BE2C (cell line): ENCODE data around the gene NPAS1.
A peak's percentile ranks its signal among the peaks of the same experiment; 100 is the strongest.

Source experiments
- DNase-seq: peaks from one replicate; pipeline ENCODE4 v3.0.0-alpha.2; 2020
- H3K27me3 ChIP-seq: fragments of 250-450 bp; sonication (Bioruptor Pico); 2 replicates; pipeline ENCODE4 v1.5.1; 2020; ENCODE audit warnings: mild to moderate bottlenecking
- H3K36me3 ChIP-seq: fragments of 250-450 bp; sonication (Bioruptor Pico); 2 replicates; pipeline ENCODE4 v1.5.1; 2020; ENCODE audit warnings: mild to moderate bottlenecking
- H3K4me1 ChIP-seq: fragments of 250-450 bp; sonication (Bioruptor Pico); 2 replicates; pipeline ENCODE4 v1.5.1; 2020
- H3K4me3 ChIP-seq: 2 replicates; pipeline ENCODE4 v1.5.1; 2011; ENCODE audit warnings: low read depth, low read length
- H3K9me3 ChIP-seq: fragments of 250-450 bp; sonication (Bioruptor Pico); 2 replicates; pipeline ENCODE4 v1.5.1; 2020
- CTCF ChIP-seq: IDR thresholded peaks from 2 replicates; pipeline ENCODE4 v1.5.1; 2012; ENCODE audit warnings: mild to moderate bottlenecking, low read depth, low read length

The NPAS1 gene

GRCh38 chr19:46980761-46981160 lies 38.9 kb upstream of the NPAS1 start:
- Histone ChIP-seq H3K4me3 (no peak overlapping the region), H3K9me3 (no peaks in the 10 kb centered on the region), H3K4me1 (peaks cover 20% of the 10 kb centered on the region), H3K27me3 (no peaks in the 10 kb centered on the region), H3K36me3 (no peaks in the 10 kb centered on the region; the same call in 1 of the 2 replicates)
- DNase-seq: no peak
- no peak for TF ChIP-seq CTCF

GRCh38 chr19:46981286-46981945 lies 38.2 kb upstream of the NPAS1 start:
- DNase-seq: no peak
- H3K36me3 ChIP-seq: no peaks in the 10 kb centered on the region; the same call in 1 of the 2 replicates
- peaks cover 21% of the 10 kb centered on the region for H3K4me1 ChIP-seq
- H3K4me3 ChIP-seq: no peak overlapping the region
- H3K27me3 ChIP-seq: no peaks in the 10 kb centered on the region
- TF ChIP-seq CTCF: no peak
- H3K9me3 ChIP-seq: no peaks in the 10 kb centered on the region

- H3K4me1 ChIP-seq: peaks cover 15% of the 10 kb centered on the region
- no peaks in the 10 kb centered on the region for H3K9me3 ChIP-seq
- no peaks in the 10 kb centered on the region for H3K27me3 ChIP-seq
- TF ChIP-seq CTCF: no peak
- no peak overlapping the region for H3K4me3 ChIP-seq
- DNase-seq: no peak
- H3K36me3 ChIP-seq: peaks cover 1% of the 10 kb centered on the region
These were observed 36.5 kb upstream of the NPAS1 start for GRCh38 chr19:46983097-46983496.

- Histone ChIP-seq H3K4me1 (peaks cover 15% of the 10 kb centered on the region), H3K4me3 (no peak overlapping the region), H3K27me3 (no peaks in the 10 kb centered on the region), H3K36me3 (peaks cover 5% of the 10 kb centered on the region), H3K9me3 (no peaks in the 10 kb centered on the region)
- TF ChIP-seq CTCF: no peak
- peak; percentile 48 for DNase-seq
These were observed 35.3 kb upstream of the NPAS1 start for GRCh38 chr19:46984077-46985010.

GRCh38 chr19:46985542-46986415 lies 33.9 kb upstream of the NPAS1 start:
- H3K27me3 ChIP-seq: no peaks in the 10 kb centered on the region
- no peak for DNase-seq
- no peak overlapping the region for H3K4me3 ChIP-seq
- H3K36me3 ChIP-seq: peaks cover 10% of the 10 kb centered on the region
- H3K9me3 ChIP-seq: no peaks in the 10 kb centered on the region
- TF ChIP-seq CTCF: no peak
- peaks cover 15% of the 10 kb centered on the region for H3K4me1 ChIP-seq
